Uterus (tissue), 4 donors: ENCODE results near the gene ZNF283. TPM values are rescaled to one million over a fixed set of nuclear protein-coding genes. Genes with fewer than 3 reads are reported as not detected.

Experiments used
- DNase-seq, 2 donors: peaks; one replicate each; pipeline ENCODE4 v3.0.0-alpha.2; 2019 to 2020
- H3K27ac ChIP-seq, 2 donors: fragments of 200-600 bp; sonication (generic); 1 replicate in 1 of 2; 2 replicates in 1 of 2; pipeline ENCODE4 v1.5.1; 2016 to 2018
- H3K27me3 ChIP-seq, 2 donors: fragments of 200-600 bp; sonication (generic); one replicate each; pipeline ENCODE4 v1.5.1; 2018 to 2019; ENCODE audit warnings: control low read depth in 1 of 2
- H3K36me3 ChIP-seq, 2 donors: fragments of 200-600 bp; sonication (generic); one replicate each; pipeline ENCODE4 v1.5.1; 2019; ENCODE audit warnings: control low read depth in 1 of 2
- H3K4me1 ChIP-seq, 2 donors: fragments of 200-600 bp; sonication (generic); one replicate each; pipeline ENCODE4 v1.5.1; 2018 to 2019; ENCODE audit warnings: control low read depth in 1 of 2
- H3K4me3 ChIP-seq, 2 donors: fragments of 200-600 bp; sonication (generic); 1 replicate in 1 of 2; 2 replicates in 1 of 2; pipeline ENCODE4 v1.5.1; 2018 to 2019; ENCODE audit warnings: mild to moderate bottlenecking in 1 of 2
- H3K9me3 ChIP-seq, 2 donors: fragments of 200-600 bp; sonication (generic); one replicate each; pipeline ENCODE4 v1.5.1; 2019; ENCODE audit warnings: control low read depth in 1 of 2
- POLR2A ChIP-seq, 2 donors: fragments of 450-650 bp; IDR thresholded peaks; one replicate each; pipeline ENCODE4 v1.6.1; 2016; ENCODE audit warnings: antibody characterized with exemption in 2 of 2, mild to moderate bottlenecking in 1 of 2, moderate library complexity in 1 of 2
- intact Hi-C: fragments of 100-400 bp; cut with DNase I; formaldehyde crosslinking; loops from one replicate; pipeline ENCODE4 v1.15.1; 2023; ENCODE audit warnings: low total_unique reads
- total RNA-seq, 4 donors: library from RNA; depleted of rRNA in 3 of 4; stranded (reverse); fragments of >200 nt in 3 of 4; gene quantifications; one replicate each; pipeline versions ENCODE4 v1.1.0 to v1.2.4, GENCODE V29; 2014 to 2023
- TF ChIP-seq, protein P1 (sequence below), 4 experiments: fragments of 200-600 bp in 2 of 4; fragments of 450-650 bp in 2 of 4; sonication (generic) in 2 of 4; IDR thresholded peaks; one replicate each; pipeline ENCODE4 v1.5.1; 2016 to 2019; ENCODE audit warnings: antibody characterized with exemption in 4 of 4, mild to moderate bottlenecking in 2 of 4, moderate library complexity in 1 of 4
- donor health status: DM: yes; HTN: yes; CAD: no.

ZNF283 gene
- total RNA-seq, 4 donors from 2014 or later = 1.8 to 52.6 (median 14.1) TPM

DNA sequence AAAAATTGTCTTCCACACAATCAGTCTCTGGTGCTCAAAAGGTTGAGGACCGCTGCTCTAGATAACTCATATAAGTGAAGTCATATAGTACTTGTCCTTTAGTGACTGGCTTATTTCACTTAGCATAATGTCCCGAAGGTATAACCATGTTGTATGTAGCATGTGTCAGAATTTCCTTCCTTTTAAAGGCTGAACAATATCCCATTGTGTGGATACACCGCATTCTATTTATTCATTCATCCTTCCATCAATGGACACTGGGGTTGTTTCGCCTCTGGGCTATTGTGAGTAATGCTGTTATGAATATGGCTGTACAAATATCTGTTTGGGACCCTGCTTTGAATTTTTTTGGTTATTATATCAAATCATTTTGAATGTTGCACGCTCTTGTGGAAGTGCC lies 20.3 kb upstream of the ZNF283 start:
- Histone ChIP-seq H3K4me1 (no peaks in the 10 kb centered on the region), H3K4me3 (no peak overlapping the region), H3K27ac (no peak overlapping the region), H3K9me3 (no peaks in the 10 kb centered on the region), H3K27me3 (no peaks in the 10 kb centered on the region), H3K36me3 (no peaks in the 10 kb centered on the region)
- no peak for DNase-seq
- intact Hi-C loops = no loop called here
- TF ChIP-seq, protein P1, sequence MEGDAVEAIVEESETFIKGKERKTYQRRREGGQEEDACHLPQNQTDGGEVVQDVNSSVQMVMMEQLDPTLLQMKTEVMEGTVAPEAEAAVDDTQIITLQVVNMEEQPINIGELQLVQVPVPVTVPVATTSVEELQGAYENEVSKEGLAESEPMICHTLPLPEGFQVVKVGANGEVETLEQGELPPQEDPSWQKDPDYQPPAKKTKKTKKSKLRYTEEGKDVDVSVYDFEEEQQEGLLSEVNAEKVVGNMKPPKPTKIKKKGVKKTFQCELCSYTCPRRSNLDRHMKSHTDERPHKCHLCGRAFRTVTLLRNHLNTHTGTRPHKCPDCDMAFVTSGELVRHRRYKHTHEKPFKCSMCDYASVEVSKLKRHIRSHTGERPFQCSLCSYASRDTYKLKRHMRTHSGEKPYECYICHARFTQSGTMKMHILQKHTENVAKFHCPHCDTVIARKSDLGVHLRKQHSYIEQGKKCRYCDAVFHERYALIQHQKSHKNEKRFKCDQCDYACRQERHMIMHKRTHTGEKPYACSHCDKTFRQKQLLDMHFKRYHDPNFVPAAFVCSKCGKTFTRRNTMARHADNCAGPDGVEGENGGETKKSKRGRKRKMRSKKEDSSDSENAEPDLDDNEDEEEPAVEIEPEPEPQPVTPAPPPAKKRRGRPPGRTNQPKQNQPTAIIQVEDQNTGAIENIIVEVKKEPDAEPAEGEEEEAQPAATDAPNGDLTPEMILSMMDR (IDR thresholded peaks at IDR 0.05) = no peak
- no peak for TF ChIP-seq POLR2A (IDR thresholded peaks at IDR 0.05)

DNA sequence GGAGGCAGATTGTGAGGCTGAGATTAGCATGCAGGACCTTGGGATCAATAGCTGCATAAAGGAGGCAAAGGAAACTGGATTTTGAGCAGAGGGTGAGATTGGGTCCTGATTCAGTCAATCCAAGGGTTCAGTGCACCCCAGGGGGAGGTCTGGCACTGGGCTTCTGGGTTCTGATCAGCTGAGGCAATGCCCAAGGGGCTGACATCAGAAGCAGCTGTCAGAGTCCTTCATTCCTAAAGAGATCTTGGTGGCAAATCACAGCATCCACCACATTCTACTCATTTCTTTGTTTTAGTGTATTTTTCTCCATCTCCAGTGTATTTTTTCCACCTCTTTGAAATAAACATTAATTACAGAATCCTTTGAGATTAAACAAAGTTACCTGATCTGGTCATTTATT lies 19.5 kb upstream of the ZNF283 start:
- no peak for TF ChIP-seq POLR2A (IDR thresholded peaks at IDR 0.05)
- TF ChIP-seq, protein P1 (IDR thresholded peaks at IDR 0.05) = no peak
- no peaks in the 10 kb centered on the region for H3K27me3 ChIP-seq
- DNase-seq = no peak
- no peak overlapping the region for H3K27ac ChIP-seq
- H3K36me3 ChIP-seq = no peaks in the 10 kb centered on the region
- intact Hi-C loops = no loop called here
- H3K9me3 ChIP-seq = no peaks in the 10 kb centered on the region
- no peak overlapping the region for H3K4me3 ChIP-seq
- H3K4me1 ChIP-seq = no peaks in the 10 kb centered on the region

DNA sequence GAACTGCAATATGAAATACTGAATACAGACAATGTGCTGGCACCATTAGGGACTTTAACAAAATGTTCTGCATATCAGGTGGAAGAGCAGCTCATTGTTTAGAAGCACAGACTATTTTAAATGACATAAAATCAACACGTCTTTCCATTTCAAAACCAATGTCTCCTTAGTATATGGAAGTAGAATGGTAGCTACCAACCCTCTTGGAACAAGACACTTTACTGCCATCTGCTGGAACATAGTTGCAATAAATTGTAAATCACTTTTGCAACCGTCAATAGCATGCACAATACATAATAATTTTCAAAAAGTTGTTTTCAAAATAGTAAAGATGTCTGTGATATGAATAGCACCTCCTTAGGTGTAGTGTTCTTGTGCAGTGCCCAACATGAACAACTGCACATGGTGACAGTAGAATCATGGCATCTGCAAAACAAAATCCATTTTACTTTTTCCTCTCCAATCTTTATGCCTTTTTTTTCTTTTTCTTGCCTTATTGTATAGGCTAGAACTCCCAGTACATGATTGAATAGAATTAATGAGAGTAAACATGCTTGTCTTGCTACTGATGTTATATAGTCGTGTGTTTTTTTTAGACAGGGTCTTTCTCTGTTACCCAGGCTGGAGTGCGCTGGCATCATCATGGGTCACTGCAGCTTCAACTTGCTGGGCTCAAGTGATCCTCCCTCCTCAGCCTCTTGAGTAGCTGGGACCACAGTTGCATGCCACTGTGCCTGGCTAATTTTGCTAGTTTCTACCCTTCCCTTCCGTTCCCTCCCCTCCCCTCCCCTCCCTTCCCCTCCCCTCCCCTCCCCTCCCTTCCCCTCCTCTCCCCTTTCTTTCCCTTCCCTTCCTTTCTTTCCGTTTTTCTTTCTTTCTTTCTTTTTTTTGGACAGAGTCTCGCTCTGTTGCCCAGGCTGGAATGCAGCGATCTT lies 17.1 kb upstream of the ZNF283 start:
- TF ChIP-seq, protein P1 (IDR thresholded peaks at IDR 0.05) = peak; percentile 24 to 38 (median 32)
- TF ChIP-seq POLR2A (IDR thresholded peaks at IDR 0.05) = no peak
- Histone ChIP-seq H3K27ac (no peak overlapping the region), H3K4me1 (no peaks in the 10 kb centered on the region), H3K36me3 (no peaks in the 10 kb centered on the region), H3K9me3 (no peaks in the 10 kb centered on the region), H3K4me3 (no peak overlapping the region), H3K27me3 (no peaks in the 10 kb centered on the region)
- intact Hi-C loops = no loop called here
- no peak for DNase-seq

DNA sequence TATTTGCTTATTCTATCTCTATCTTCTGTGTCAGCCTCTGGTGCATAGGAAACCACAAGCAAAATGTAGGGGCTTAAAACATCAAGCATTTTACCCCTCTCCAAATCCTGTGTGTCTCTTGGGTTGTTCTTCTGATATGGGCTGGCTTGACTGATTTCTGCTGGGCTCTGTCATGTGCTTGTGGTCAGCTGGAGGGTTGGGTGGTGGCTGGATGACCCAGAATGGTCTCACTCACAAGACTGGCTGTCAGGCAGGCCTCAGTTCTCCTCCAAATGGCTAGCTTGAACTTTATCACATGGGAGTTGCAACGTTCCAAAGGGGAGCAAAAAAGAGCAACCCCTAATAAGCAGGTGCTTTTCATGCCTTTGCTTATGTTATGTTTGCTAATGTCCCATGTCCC lies 15.3 kb upstream of the ZNF283 start:
- DNase-seq = no peak
- Histone ChIP-seq H3K9me3 (no peaks in the 10 kb centered on the region), H3K36me3 (no peaks in the 10 kb centered on the region), H3K4me1 (no peaks in the 10 kb centered on the region), H3K4me3 (no peak overlapping the region), H3K27me3 (no peaks in the 10 kb centered on the region), H3K27ac (no peak overlapping the region)
- intact Hi-C loops = no loop called here
- TF ChIP-seq POLR2A (IDR thresholded peaks at IDR 0.05) = no peak
- TF ChIP-seq, protein P1 (IDR thresholded peaks at IDR 0.05) = no peak

DNA sequence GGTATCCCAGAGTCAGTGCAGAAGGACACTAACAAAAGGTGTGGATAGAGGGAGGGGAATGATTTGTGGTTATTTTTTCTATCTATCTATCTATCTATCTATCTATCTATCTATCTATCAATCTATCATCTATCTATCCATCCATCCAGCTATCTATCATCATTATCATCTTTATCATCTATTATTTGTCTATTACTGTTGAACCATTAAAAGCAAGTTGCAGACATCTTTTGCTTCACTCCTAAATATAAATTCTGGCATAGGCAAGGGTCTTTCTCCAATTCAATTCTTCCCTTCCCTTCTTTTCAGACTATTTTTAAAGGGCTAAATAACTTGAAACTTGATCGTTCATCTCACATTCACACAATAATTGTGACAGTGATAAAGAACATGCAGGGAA lies 14.9 kb upstream of the ZNF283 start:
- TF ChIP-seq POLR2A (IDR thresholded peaks at IDR 0.05) = no peak
- Histone ChIP-seq H3K36me3 (no peaks in the 10 kb centered on the region), H3K27me3 (no peaks in the 10 kb centered on the region), H3K4me3 (no peak overlapping the region), H3K27ac (no peak overlapping the region), H3K4me1 (no peaks in the 10 kb centered on the region), H3K9me3 (no peaks in the 10 kb centered on the region)
- DNase-seq = no peak
- intact Hi-C loops = no loop called here
